Measurements from ENCODE around the gene SAMD9.

GRCh38 chr7:93164766-93165165, 47.0 kb upstream of the SAMD9 start:
- TF ChIP-seq CTCF (IDR thresholded peaks at IDR 0.05; ENCODE audit: poor library complexity) (no peak), EZH2phosphoT487 (IDR thresholded peaks at IDR 0.05; ENCODE audit: low read depth, severe bottlenecking, unreplicated experiment) (no peak)

Measured in hepatocyte (in vitro differentiated cells).